ENCODE measurements around the gene MUC5B. TPM values are rescaled to one million over a fixed set of nuclear protein-coding genes. Genes with fewer than 3 reads are reported as not detected.
A peak's percentile ranks its signal among the peaks of the same experiment; 100 is the strongest.

Gene MUC5B
- total RNA-seq, 3 donors from 2014 or later: 2.0 to 6.9 TPM; not detected in 1

DNA sequence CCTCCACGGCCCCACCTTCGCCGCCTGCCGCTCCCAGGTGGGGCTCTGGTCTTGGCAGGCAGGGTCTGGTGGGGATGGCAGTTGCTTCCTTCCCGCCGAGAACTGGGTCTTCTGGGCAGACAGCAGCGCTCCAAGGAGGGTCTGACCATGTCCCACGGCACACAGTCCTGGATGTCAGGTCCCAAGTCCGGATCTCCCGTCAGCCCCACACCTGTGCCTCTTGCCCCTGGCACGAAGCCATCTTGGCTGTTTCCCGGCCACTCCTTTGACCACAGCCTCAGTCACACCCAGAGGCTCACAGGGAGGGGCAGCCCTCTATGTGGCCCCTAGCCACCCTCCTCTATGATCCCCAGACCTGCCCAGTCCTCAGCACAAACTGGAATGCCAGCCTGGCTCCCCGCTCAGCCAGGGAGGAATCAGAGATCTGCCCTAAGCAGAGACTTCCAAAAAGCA is 14.3 kb downstream of the MUC5B start:
- H3K4me1 ChIP-seq: no peaks in the 10 kb centered on the region
- intact Hi-C loops (cut with DNase I; ENCODE audit: low total_unique reads): no loop called here
- H3K36me3 ChIP-seq: no peaks in the 10 kb centered on the region
- H3K27me3 ChIP-seq: peaks cover 0 to 12% of the 10 kb centered on the region in 2 donors
- no peak overlapping the region for H3K27ac ChIP-seq
- peaks cover 0 to 3% of the 10 kb centered on the region in 2 donors for H3K9me3 ChIP-seq
- no peak for TF ChIP-seq POLR2A (IDR thresholded peaks at IDR 0.05)
- no peak for TF ChIP-seq POLR2AphosphoS5 (IDR thresholded peaks at IDR 0.05)
- TF ChIP-seq, protein P1, sequence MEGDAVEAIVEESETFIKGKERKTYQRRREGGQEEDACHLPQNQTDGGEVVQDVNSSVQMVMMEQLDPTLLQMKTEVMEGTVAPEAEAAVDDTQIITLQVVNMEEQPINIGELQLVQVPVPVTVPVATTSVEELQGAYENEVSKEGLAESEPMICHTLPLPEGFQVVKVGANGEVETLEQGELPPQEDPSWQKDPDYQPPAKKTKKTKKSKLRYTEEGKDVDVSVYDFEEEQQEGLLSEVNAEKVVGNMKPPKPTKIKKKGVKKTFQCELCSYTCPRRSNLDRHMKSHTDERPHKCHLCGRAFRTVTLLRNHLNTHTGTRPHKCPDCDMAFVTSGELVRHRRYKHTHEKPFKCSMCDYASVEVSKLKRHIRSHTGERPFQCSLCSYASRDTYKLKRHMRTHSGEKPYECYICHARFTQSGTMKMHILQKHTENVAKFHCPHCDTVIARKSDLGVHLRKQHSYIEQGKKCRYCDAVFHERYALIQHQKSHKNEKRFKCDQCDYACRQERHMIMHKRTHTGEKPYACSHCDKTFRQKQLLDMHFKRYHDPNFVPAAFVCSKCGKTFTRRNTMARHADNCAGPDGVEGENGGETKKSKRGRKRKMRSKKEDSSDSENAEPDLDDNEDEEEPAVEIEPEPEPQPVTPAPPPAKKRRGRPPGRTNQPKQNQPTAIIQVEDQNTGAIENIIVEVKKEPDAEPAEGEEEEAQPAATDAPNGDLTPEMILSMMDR (IDR thresholded peaks at IDR 0.05): no peak
- no peak overlapping the region for H3K4me3 ChIP-seq
- DNase-seq (ENCODE audit: low spot score in 2 of 2): no peak

DNA sequence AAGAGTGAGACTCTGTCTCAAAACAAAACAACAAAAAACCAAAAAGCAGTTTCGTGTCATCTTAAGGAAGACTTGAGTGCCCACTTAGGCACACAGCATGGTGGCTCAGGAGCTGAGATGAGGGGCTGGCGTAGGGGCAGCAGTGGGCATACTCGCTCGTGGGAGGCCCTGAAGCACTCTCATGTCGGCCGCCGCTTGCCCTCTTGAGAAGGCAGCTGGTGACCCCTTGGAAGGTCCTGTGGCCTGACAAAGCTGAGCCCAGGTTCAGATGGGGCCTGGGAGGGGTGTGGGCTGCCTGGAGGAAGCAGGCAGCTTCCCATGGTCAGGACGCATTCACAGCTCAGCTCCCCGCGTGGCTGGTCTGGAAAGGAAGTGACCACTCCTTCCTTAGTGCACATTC is 15.0 kb downstream of the MUC5B start:
- Histone ChIP-seq H3K36me3 (no peaks in the 10 kb centered on the region), H3K4me1 (no peaks in the 10 kb centered on the region), H3K4me3 (no peak overlapping the region), H3K9me3 (peaks cover 0 to 3% of the 10 kb centered on the region in 2 donors), H3K27ac (no peak overlapping the region), H3K27me3 (peaks cover 0 to 7% of the 10 kb centered on the region in 2 donors)
- TF ChIP-seq, protein P1 (IDR thresholded peaks at IDR 0.05): no peak
- TF ChIP-seq POLR2A (IDR thresholded peaks at IDR 0.05) (no peak), POLR2AphosphoS5 (IDR thresholded peaks at IDR 0.05) (no peak)
- intact Hi-C loops (cut with DNase I; ENCODE audit: low total_unique reads): no loop called here
- no peak for DNase-seq (ENCODE audit: low spot score in 2 of 2)

DNA sequence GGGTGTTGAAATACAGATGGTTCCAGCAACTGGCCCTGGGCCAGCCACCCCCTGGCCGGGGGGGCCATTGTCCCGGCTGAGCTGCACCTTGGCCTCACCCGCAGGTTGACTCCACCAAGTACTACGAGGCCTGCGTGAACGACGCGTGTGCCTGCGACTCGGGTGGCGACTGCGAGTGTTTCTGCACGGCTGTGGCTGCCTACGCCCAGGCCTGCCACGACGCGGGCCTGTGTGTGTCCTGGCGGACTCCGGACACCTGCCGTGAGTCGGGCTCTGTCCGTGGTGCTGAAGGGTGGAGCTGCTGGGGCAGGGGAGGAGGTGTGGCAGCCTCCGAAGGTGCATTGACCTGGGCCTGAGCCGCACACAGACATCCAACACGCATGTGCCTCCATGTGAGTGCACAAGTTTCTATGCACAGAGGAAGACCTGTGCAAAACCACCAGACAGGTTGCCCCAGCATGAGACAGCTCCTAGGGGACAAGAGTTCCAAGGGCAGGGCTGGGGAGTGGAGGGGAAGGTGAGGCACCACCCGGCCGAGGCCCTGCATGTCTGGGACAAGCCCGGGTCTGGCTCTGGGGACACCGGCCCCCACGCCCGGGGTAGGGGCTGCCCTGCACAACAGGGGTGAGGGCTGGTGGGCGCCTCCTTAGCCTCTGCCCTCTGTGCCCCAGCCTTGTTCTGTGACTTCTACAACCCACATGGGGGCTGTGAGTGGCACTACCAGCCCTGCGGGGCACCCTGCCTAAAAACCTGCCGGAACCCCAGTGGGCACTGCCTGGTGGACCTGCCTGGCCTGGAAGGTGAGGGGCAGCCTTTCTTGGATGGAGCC is 16.1 kb downstream of the MUC5B start:
- Histone ChIP-seq H3K9me3 (peaks cover 0 to 3% of the 10 kb centered on the region in 2 donors), H3K27ac (no peak overlapping the region), H3K4me3 (no peak overlapping the region), H3K27me3 (no peaks in the 10 kb centered on the region), H3K36me3 (no peaks in the 10 kb centered on the region), H3K4me1 (no peaks in the 10 kb centered on the region)
- intact Hi-C loops (cut with DNase I; ENCODE audit: low total_unique reads): no loop called here
- TF ChIP-seq POLR2A (IDR thresholded peaks at IDR 0.05) (no peak), POLR2AphosphoS5 (IDR thresholded peaks at IDR 0.05) (no peak)
- TF ChIP-seq, protein P1 (IDR thresholded peaks at IDR 0.05): no peak
- peak in 1 of 2 donors; percentile 70 for DNase-seq (ENCODE audit: low spot score in 2 of 2)

GRCh38 chr11:1239596-1240205 is 16.8 kb downstream of the MUC5B start:
- no peaks in the 10 kb centered on the region for H3K27me3 ChIP-seq
- intact Hi-C loops (cut with DNase I; ENCODE audit: low total_unique reads): no loop called here

More at GRCh38 chr11:1239596-1240205, 16.8 kb downstream of the MUC5B start:
- no peak overlapping the region for H3K27ac ChIP-seq
- no peaks in the 10 kb centered on the region for H3K36me3 ChIP-seq
- H3K4me1 ChIP-seq: no peaks in the 10 kb centered on the region
- no peak overlapping the region for H3K4me3 ChIP-seq
- TF ChIP-seq, protein P1 (IDR thresholded peaks at IDR 0.05): no peak
- TF ChIP-seq POLR2AphosphoS5 (IDR thresholded peaks at IDR 0.05) (no peak), POLR2A (IDR thresholded peaks at IDR 0.05) (no peak)
- H3K9me3 ChIP-seq: peaks cover 0 to 3% of the 10 kb centered on the region in 2 donors
- no peak for DNase-seq (ENCODE audit: low spot score in 2 of 2)
